ENCODE results near the gene KIF26B.
A peak's percentile ranks its signal among the peaks of the same experiment; 100 is the strongest.

The KIF26B gene

GRCh38 chr1:245173446-245174211 lies 18.8 kb downstream of the KIF26B start:
- peak; percentile 95 for DNase-seq

- DNase-seq = peak; percentile 72
Observed at GRCh38 chr1:245177071-245177900, 22.5 kb downstream of the KIF26B start.

- peak; percentile 65 for DNase-seq
Observed at GRCh38 chr1:245179706-245180105, 24.9 kb downstream of the KIF26B start.

- peak; percentile 50 for DNase-seq
Observed at GRCh38 chr1:245180496-245181157, 25.8 kb downstream of the KIF26B start.

- DNase-seq = peak; percentile 66
Observed at GRCh38 chr1:245181158-245181517, 26.4 kb downstream of the KIF26B start.

GRCh38 chr1:245182028-245182427 lies 27.2 kb downstream of the KIF26B start:
- DNase-seq = no peak

- peak; percentile 63 for DNase-seq
Observed at GRCh38 chr1:245183429-245183828, 28.6 kb downstream of the KIF26B start.

GRCh38 chr1:245184779-245185178 lies 30.0 kb downstream of the KIF26B start:
- DNase-seq = no peak

GRCh38 chr1:245188403-245188802 lies 33.6 kb downstream of the KIF26B start:
- no peak for DNase-seq

GRCh38 chr1:245195398-245195797 lies 40.6 kb downstream of the KIF26B start:
- DNase-seq = no peak

GRCh38 chr1:245197121-245197520 lies 42.3 kb downstream of the KIF26B start:
- DNase-seq = no peak

- DNase-seq = peak; percentile 39
Observed at GRCh38 chr1:245197911-245198379, 43.2 kb downstream of the KIF26B start.

- DNase-seq = no peak
Observed at GRCh38 chr1:245198748-245199516, 44.1 kb downstream of the KIF26B start.

GRCh38 chr1:245200146-245200545 lies 45.4 kb downstream of the KIF26B start:
- DNase-seq = no peak

GRCh38 chr1:245201201-245201600 lies 46.4 kb downstream of the KIF26B start:
- DNase-seq = no peak

GRCh38 chr1:245201827-245202226 lies 47.0 kb downstream of the KIF26B start:
- peak; percentile 40 for DNase-seq

- DNase-seq = no peak
Observed at GRCh38 chr1:245205396-245205795, 50.6 kb downstream of the KIF26B start.

- no peak for DNase-seq
Observed at GRCh38 chr1:245205864-245206263, 51.1 kb downstream of the KIF26B start.

GRCh38 chr1:245207056-245207638 lies 52.4 kb downstream of the KIF26B start:
- DNase-seq = peak; percentile 13

GRCh38 chr1:245207801-245208200 lies 53.0 kb downstream of the KIF26B start:
- no peak for DNase-seq

GRCh38 chr1:245209658-245210435 lies 55.1 kb downstream of the KIF26B start:
- peak; percentile 83 for DNase-seq

Measured in NCI-H69 (cell line).